Prostate gland (tissue), 2 donors: ENCODE results near the gene MUC20. TPM values are rescaled to one million over a fixed set of nuclear protein-coding genes. Genes with fewer than 3 reads are reported as not detected.

Source experiments
- DNase-seq: peaks from one replicate; pipeline ENCODE4 v3.0.0-alpha.2; 2019; ENCODE audit warnings: low spot score
- H3K27ac ChIP-seq, 2 donors: fragments of 200-600 bp; sonication (generic); 2 replicates each; pipeline ENCODE4 v1.5.1; 2017 to 2019
- H3K27me3 ChIP-seq: fragments of 200-600 bp; sonication (generic); replicated peaks from 2 replicates; pipeline ENCODE4 v1.5.1; 2019; ENCODE audit not compliant: insufficient read depth
- H3K36me3 ChIP-seq, 2 donors: fragments of 200-600 bp; sonication (generic); 1 replicate in 1 of 2; 2 replicates in 1 of 2; pipeline versions ENCODE4 v1.5.1 to v1.8.1; 2017 to 2019
- H3K4me1 ChIP-seq: fragments of 200-600 bp; sonication (generic); replicated peaks from 2 replicates; pipeline ENCODE4 v1.5.1; 2019
- H3K4me3 ChIP-seq, 2 donors: fragments of 200-600 bp; sonication (generic); 2 replicates each; pipeline ENCODE4 v1.5.1; 2017 to 2019
- H3K9me3 ChIP-seq: fragments of 200-600 bp; sonication (generic); 2 replicates; pipeline ENCODE4 v1.5.1; 2017
- POLR2A ChIP-seq: fragments of 450-650 bp; IDR thresholded peaks from one replicate; pipeline ENCODE4 v1.6.1; 2016; ENCODE audit warnings: antibody characterized with exemption, mild to moderate bottlenecking
- POLR2AphosphoS5 ChIP-seq: sonication (generic); formaldehyde crosslinking; IDR thresholded peaks from one replicate; pipeline ENCODE4 v1.6.1; 2017; ENCODE audit warnings: antibody characterized with exemption
- WGBS: methylation state at CpG from one replicate; pipeline ENCODE4 v1.1.5; 2018; 5-methylcytosine and 5-hydroxymethylcytosine counted together
- intact Hi-C: fragments of 100-400 bp; cut with DNase I; formaldehyde crosslinking; loops from one replicate; pipeline ENCODE4 v1.14.2; 2022
- total RNA-seq, 2 donors: library from RNA; depleted of rRNA; stranded (reverse); fragments of >200 nt; gene quantifications; one replicate each; pipeline ENCODE4 v1.1.0, GENCODE V29; 2016
- TF ChIP-seq, protein P1 (sequence below), 4 experiments: fragments of 200-600 bp in 2 of 4; fragments of 450-650 bp in 2 of 4; sonication (generic) in 2 of 4; IDR thresholded peaks; 1 replicate in 3 of 4; 2 replicates in 1 of 4; pipeline ENCODE4 v1.5.1; 2016 to 2019; ENCODE audit warnings: antibody characterized with exemption in 4 of 4, mild to moderate bottlenecking in 2 of 4, moderate library complexity in 2 of 4

Gene MUC20
- total RNA-seq, 2 donors from 2014 or later, result 17.9 to 49.0 TPM

DNA sequence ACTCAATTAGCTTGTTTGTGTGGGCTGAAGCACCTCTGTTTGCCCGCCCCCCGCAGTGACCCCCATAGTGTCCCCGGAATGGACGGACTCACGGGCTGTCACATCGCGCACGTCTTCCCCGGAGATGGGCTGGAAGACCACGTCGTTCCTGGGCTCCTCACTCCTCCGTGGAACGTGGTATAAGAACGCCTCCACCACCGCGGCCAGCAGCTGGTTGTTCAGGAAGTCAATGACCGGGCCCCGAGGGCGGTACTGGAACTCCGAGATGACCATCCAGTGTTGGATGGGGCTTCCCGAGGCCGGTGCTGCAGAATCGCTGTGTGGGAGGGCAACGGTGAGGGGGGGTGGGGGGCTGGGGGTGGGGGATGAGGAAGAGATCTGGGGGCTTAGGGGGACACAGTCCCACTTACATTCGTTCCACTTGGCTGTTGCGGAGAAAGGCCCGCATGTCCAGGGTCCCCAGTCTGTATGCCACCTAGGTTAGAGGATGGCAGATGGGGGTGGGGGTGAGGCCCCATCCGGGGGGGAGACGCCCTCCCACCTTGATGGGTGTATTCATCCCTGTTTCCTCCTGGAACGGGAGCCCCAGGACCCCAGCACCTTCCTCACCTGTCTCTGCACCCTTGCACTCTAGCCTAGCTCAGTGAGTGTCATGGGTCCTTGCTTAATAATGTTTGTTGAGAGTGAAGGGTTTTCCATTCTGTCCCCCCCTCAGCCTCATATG lies 30.2 kb downstream of the MUC20 start:
- DNase-seq, result no peak
- Histone ChIP-seq H3K4me1 (no peaks in the 10 kb centered on the region), H3K27ac (no peak overlapping the region), H3K36me3 (no peaks in the 10 kb centered on the region), H3K4me3 (no peak overlapping the region), H3K27me3 (no peaks in the 10 kb centered on the region), H3K9me3 (no peaks in the 10 kb centered on the region)
- TF ChIP-seq POLR2A (no peak), POLR2AphosphoS5 (no peak)
- TF ChIP-seq, protein P1, sequence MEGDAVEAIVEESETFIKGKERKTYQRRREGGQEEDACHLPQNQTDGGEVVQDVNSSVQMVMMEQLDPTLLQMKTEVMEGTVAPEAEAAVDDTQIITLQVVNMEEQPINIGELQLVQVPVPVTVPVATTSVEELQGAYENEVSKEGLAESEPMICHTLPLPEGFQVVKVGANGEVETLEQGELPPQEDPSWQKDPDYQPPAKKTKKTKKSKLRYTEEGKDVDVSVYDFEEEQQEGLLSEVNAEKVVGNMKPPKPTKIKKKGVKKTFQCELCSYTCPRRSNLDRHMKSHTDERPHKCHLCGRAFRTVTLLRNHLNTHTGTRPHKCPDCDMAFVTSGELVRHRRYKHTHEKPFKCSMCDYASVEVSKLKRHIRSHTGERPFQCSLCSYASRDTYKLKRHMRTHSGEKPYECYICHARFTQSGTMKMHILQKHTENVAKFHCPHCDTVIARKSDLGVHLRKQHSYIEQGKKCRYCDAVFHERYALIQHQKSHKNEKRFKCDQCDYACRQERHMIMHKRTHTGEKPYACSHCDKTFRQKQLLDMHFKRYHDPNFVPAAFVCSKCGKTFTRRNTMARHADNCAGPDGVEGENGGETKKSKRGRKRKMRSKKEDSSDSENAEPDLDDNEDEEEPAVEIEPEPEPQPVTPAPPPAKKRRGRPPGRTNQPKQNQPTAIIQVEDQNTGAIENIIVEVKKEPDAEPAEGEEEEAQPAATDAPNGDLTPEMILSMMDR (IDR thresholded peaks at IDR 0.05), result no peak
- 90% methylated on average over 30 of the region's 30 CpGs for WGBS
- intact Hi-C loops, result no loop called here

DNA sequence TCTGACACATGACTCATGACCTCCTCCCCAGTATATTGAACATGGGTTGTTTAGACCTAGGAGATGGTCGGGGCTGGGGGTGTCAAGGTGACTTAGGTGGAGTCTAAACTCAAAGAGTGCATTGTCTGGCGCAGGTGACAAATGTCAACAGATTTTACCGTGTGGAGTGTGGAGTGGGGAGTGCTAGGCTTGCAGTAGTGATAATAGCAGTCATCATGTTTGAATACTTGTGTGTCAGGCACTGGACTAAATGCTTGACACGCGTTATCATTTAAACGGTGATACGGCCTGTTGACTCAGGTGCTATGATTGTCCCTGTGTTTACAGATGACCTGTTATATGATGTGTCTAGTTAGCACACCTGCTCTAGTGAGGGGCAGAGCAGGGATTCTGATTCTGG lies 30.8 kb downstream of the MUC20 start:
- Histone ChIP-seq H3K27me3 (no peaks in the 10 kb centered on the region), H3K27ac (no peak overlapping the region), H3K9me3 (no peaks in the 10 kb centered on the region), H3K36me3 (no peaks in the 10 kb centered on the region), H3K4me3 (no peak overlapping the region), H3K4me1 (no peaks in the 10 kb centered on the region)
- WGBS, result 67% methylated on average over 7 of the region's 7 CpGs
- intact Hi-C loops, result no loop called here
- no peak for TF ChIP-seq POLR2A
- TF ChIP-seq POLR2AphosphoS5, result no peak
- TF ChIP-seq, protein P1 (IDR thresholded peaks at IDR 0.05), result no peak
- no peak for DNase-seq

DNA sequence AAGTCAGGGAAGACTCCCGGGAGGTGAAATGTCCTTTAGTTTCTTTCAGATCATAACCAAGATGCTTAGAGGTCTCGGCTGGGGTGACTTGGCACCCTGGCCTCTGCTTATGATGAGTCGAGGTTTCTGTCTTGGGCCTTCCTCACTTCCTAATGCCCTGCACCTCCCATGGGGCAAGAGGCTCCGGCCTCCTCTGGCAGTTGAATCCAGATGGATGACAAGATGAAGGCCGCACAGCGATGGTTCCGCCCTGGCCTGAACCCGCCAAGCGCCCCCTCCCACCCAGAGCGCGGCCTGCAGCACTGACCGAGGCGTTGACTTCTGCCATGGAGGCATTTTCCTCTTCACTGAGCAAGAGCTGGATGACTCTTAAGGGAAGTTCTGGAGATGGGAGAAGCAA lies 31.3 kb downstream of the MUC20 start:
- Histone ChIP-seq H3K27me3 (no peaks in the 10 kb centered on the region), H3K4me3 (no peak overlapping the region), H3K4me1 (no peaks in the 10 kb centered on the region), H3K9me3 (no peaks in the 10 kb centered on the region), H3K27ac (no peak overlapping the region), H3K36me3 (no peaks in the 10 kb centered on the region)
- TF ChIP-seq, protein P1 (IDR thresholded peaks at IDR 0.05), result no peak
- TF ChIP-seq POLR2AphosphoS5 (no peak), POLR2A (no peak)
- no peak for DNase-seq
- intact Hi-C loops, result no loop called here
- WGBS, result 95% methylated on average over 13 of the region's 13 CpGs

DNA sequence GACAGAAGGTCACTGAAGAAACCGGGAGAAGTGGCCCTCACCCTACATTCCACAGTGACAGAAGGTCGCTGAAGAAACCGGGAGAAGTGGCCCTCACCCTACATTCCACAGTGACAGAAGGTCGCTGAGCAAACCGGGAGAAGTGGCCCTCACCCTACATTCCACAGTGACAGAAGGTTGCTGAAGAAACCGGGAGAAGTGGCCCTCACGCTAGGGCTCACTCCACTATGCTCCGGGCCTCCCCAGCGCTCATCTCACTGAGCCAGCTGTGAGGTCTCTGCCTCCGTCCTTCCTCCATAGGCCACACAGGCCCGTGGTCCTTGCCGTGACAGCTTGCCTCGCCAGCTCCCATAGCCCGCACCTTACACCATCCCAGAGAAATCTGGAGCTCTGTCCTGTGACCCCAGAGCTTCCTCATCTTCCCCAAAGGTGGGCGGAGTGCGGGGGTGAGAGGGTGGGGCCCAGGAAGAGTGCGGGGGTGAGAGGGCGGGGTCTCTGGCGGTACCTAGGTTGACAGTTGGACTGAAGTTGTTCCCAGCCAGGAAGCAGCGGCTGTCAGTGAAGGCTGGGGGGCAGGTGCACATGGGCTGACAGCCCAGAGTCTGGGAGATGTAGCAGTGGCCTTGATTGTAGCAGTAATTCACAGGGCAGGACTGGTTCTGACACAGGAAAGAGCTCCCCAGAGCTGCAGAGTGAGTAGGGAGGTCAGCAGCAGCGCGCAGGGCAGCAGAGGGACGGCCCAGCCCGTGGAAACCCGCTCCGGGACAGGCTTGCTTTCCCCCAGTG lies 32.0 kb downstream of the MUC20 start:
- Histone ChIP-seq H3K27me3 (no peaks in the 10 kb centered on the region), H3K9me3 (no peaks in the 10 kb centered on the region), H3K36me3 (no peaks in the 10 kb centered on the region), H3K4me1 (no peaks in the 10 kb centered on the region), H3K27ac (no peak overlapping the region), H3K4me3 (no peak overlapping the region)
- DNase-seq, result no peak
- TF ChIP-seq POLR2AphosphoS5 (no peak), POLR2A (no peak)
- TF ChIP-seq, protein P1 (IDR thresholded peaks at IDR 0.05), result no peak
- intact Hi-C loops, result no loop called here
- 80% methylated on average over 26 of the region's 26 CpGs for WGBS

DNA sequence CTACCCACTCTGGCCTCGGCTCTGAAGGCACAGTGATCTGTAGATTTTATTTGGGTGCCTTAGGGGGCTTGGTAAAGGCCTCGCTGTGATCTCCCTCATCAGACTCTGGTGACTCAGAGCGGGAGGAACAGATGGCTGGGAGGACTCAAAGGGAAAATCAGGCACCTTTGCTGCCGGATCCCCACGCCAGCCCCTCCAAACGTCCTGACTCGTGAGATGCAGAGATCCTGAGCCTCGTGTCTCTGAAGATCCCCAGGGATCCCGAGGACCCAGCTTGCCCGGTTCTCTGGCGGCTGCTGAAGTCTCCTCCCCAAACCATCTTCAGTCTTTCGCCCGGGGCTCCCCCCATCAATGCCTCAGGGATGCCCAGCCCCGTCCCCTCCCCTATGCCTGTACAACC lies 32.8 kb downstream of the MUC20 start:
- Histone ChIP-seq H3K9me3 (no peaks in the 10 kb centered on the region), H3K27ac (no peak overlapping the region), H3K27me3 (no peaks in the 10 kb centered on the region), H3K4me3 (no peak overlapping the region), H3K36me3 (no peaks in the 10 kb centered on the region), H3K4me1 (no peaks in the 10 kb centered on the region)
- intact Hi-C loops, result no loop called here
- TF ChIP-seq POLR2AphosphoS5, result no peak
- TF ChIP-seq POLR2A, result no peak
- TF ChIP-seq, protein P1 (IDR thresholded peaks at IDR 0.05), result no peak
- 80% methylated on average over 14 of the region's 14 CpGs for WGBS
- no peak for DNase-seq
